K562 (cell line): ENCODE measurements around the gene TERT.

ENCODE experiments used
- CC2D1A ChIP-seq: fragments of 450-650 bp; IDR thresholded peaks from 2 replicates; pipeline ENCODE4 v1.6.1; 2017; ENCODE audit warnings: mild to moderate bottlenecking
- CHCHD3 ChIP-seq: fragments of 250-450 bp; sonication (Bioruptor Pico); IDR thresholded peaks from 2 replicates; pipeline ENCODE4 v2.1.2; 2022; ENCODE audit warnings: mild to moderate bottlenecking
- EGR1 ChIP-seq: fragments of 450-650 bp; conservative IDR thresholded peaks from 2 replicates; pipeline ENCODE4 v1.6.1; 2017; ENCODE audit warnings: mild to moderate bottlenecking
- EP300 ChIP-seq: IDR thresholded peaks from 2 replicates; pipeline ENCODE4 v1.6.1; 2012; ENCODE audit warnings: low read length, improper control_type of control experiment
- HNRNPK ChIP-seq: fragments of 200-400 bp; formaldehyde crosslinking; IDR thresholded peaks from one replicate; pipeline ENCODE4 v1.6.1; 2018; ENCODE audit warnings: mild to moderate bottlenecking, low read depth, low read length; ENCODE audit not compliant: poor library complexity, severe bottlenecking
- MAFF ChIP-seq: IDR thresholded peaks from 2 replicates; pipeline ENCODE4 v1.6.1; 2012; ENCODE audit warnings: low read length, improper control_type of control experiment
- MYC ChIP-seq, 2 experiments: fragments of 250-450 bp in 1 of 2; sonication (Bioruptor Pico) in 1 of 2; IDR thresholded peaks; 2 replicates each; pipeline versions ENCODE4 v1.5.1 to v1.6.1; 2012 to 2021; ENCODE audit warnings: low read depth in 2 of 2, borderline replicate concordance in 1 of 2, improper control_type of control experiment in 1 of 2, low read length in 1 of 2, mild to moderate bottlenecking in 1 of 2, moderate library complexity in 1 of 2
- POLR2A ChIP-seq: fragments of 450-650 bp; conservative IDR thresholded peaks from 2 replicates; pipeline ENCODE4 v1.6.1; 2016
- SMARCC2 ChIP-seq: fragments of 450-650 bp; IDR thresholded peaks from 2 replicates; pipeline ENCODE4 v1.6.1; 2017; ENCODE audit warnings: antibody characterized with exemption, moderate library complexity, mild to moderate bottlenecking, low read depth
- TF ChIP-seq, protein P1 (sequence below): fragments of 450-650 bp; IDR thresholded peaks from one replicate; pipeline ENCODE4 v1.6.1; 2018; ENCODE audit warnings: mild to moderate bottlenecking, moderate library complexity; ENCODE audit not compliant: partially characterized antibody
- TF ChIP-seq, protein P2 (sequence below), 3 experiments: IDR thresholded peaks in 2 of 3; conservative IDR thresholded peaks in 1 of 3; 2 replicates each; pipeline ENCODE4 v1.5.1; 2011 to 2012; ENCODE audit warnings: low read length in 3 of 3, mild to moderate bottlenecking in 3 of 3, control low read depth in 2 of 3, improper control_type of control experiment in 1 of 3, inconsistent platforms in 1 of 3, low read depth in 1 of 3, mixed read lengths in 1 of 3, moderate library complexity in 1 of 3; ENCODE audit not compliant: insufficient read depth in 2 of 3
- TF ChIP-seq, protein P3 (sequence below), 2 experiments: IDR thresholded peaks; 2 replicates each; pipeline ENCODE4 v1.6.1; 2011; ENCODE audit warnings: borderline replicate concordance in 1 of 2, control low read depth in 1 of 2, low read depth in 1 of 2, low read length in 1 of 2, mild to moderate bottlenecking in 1 of 2, mixed read lengths in 1 of 2, moderate library complexity in 1 of 2; ENCODE audit not compliant: insufficient read depth in 1 of 2, insufficient read length in 1 of 2, poor library complexity in 1 of 2, severe bottlenecking in 1 of 2; ENCODE audit errors: extremely low read depth in 1 of 2
- TF ChIP-seq, protein P4 (sequence below): fragments of 450-650 bp; formaldehyde crosslinking; IDR thresholded peaks from 2 replicates; pipeline ENCODE4 v1.4.0; 2022; ENCODE audit warnings: missing genetic modification characterization

DNA sequence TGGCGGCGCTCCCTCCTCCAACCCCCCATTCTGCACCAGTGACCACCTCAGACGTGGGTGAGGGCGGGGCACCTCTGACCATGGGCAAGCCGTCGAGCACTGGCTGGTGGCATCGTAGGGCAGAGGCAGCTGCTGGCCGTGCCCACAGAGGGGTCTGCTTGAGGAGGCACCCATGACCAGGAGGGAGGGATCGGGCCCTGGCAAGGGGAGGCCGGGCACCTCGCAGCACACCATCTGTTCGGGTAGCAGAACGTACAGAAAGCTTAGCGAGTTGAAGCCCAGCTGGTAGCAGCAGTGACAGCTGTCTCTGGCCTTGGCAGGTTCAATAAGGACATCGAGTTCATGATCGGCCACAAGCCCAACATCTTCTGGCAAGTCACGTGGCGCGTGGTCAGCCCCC, 74.0 kb downstream of the TERT start:
- TF ChIP-seq, protein P1, sequence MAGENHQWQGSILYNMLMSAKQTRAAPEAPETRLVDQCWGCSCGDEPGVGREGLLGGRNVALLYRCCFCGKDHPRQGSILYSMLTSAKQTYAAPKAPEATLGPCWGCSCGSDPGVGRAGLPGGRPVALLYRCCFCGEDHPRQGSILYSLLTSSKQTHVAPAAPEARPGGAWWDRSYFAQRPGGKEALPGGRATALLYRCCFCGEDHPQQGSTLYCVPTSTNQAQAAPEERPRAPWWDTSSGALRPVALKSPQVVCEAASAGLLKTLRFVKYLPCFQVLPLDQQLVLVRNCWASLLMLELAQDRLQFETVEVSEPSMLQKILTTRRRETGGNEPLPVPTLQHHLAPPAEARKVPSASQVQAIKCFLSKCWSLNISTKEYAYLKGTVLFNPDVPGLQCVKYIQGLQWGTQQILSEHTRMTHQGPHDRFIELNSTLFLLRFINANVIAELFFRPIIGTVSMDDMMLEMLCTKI: no peak
- TF ChIP-seq EGR1: no peak
- TF ChIP-seq, protein P2, sequence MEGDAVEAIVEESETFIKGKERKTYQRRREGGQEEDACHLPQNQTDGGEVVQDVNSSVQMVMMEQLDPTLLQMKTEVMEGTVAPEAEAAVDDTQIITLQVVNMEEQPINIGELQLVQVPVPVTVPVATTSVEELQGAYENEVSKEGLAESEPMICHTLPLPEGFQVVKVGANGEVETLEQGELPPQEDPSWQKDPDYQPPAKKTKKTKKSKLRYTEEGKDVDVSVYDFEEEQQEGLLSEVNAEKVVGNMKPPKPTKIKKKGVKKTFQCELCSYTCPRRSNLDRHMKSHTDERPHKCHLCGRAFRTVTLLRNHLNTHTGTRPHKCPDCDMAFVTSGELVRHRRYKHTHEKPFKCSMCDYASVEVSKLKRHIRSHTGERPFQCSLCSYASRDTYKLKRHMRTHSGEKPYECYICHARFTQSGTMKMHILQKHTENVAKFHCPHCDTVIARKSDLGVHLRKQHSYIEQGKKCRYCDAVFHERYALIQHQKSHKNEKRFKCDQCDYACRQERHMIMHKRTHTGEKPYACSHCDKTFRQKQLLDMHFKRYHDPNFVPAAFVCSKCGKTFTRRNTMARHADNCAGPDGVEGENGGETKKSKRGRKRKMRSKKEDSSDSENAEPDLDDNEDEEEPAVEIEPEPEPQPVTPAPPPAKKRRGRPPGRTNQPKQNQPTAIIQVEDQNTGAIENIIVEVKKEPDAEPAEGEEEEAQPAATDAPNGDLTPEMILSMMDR (IDR thresholded peaks at IDR 0.05 in 2 of 3, conservative IDR thresholded peaks at IDR 0.05 in 1 of 3; ENCODE audit: insufficient read depth in 2 of 3, low read depth in 1 of 3, low read length in 3 of 3): no peak
- TF ChIP-seq MYC (IDR thresholded peaks at IDR 0.05; ENCODE audit: low read depth, low read length): no peak
- TF ChIP-seq MYC (CRISPR knock-in tag; IDR thresholded peaks at IDR 0.05; ENCODE audit: borderline replicate concordance, low read depth): no peak
- TF ChIP-seq SMARCC2: no peak
- TF ChIP-seq CC2D1A: no peak
- no peak for TF ChIP-seq HNRNPK
- TF ChIP-seq, protein P3, sequence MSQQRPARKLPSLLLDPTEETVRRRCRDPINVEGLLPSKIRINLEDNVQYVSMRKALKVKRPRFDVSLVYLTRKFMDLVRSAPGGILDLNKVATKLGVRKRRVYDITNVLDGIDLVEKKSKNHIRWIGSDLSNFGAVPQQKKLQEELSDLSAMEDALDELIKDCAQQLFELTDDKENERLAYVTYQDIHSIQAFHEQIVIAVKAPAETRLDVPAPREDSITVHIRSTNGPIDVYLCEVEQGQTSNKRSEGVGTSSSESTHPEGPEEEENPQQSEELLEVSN (IDR thresholded peaks at IDR 0.05; ENCODE audit: borderline replicate concordance in 1 of 2, extremely low read depth in 1 of 2, insufficient read depth in 1 of 2, insufficient read length in 1 of 2, low read depth in 1 of 2, low read length in 1 of 2, poor library complexity in 1 of 2, severe bottlenecking in 1 of 2): no peak
- TF ChIP-seq MAFF: no peak
- no peak for TF ChIP-seq POLR2A
- TF ChIP-seq, protein P4, sequence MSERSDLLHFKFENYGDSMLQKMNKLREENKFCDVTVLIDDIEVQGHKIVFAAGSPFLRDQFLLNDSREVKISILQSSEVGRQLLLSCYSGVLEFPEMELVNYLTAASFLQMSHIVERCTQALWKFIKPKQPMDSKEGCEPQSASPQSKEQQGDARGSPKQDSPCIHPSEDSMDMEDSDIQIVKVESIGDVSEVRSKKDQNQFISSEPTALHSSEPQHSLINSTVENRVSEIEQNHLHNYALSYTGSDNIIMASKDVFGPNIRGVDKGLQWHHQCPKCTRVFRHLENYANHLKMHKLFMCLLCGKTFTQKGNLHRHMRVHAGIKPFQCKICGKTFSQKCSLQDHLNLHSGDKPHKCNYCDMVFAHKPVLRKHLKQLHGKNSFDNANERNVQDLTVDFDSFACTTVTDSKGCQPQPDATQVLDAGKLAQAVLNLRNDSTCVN: no peak
- no peak for TF ChIP-seq EP300
- no peak for TF ChIP-seq CHCHD3 (CRISPR knock-in tag)
